GM21447 (cell line): ENCODE measurements around the gene TSKS.

ENCODE experiments used
- ATAC-seq: cut with Tn5 transposase; IDR thresholded peaks from one replicate; pipeline ENCODE4 v1.9.1; 2021; ENCODE audit not compliant: unreplicated experiment

The TSKS gene

DNA sequence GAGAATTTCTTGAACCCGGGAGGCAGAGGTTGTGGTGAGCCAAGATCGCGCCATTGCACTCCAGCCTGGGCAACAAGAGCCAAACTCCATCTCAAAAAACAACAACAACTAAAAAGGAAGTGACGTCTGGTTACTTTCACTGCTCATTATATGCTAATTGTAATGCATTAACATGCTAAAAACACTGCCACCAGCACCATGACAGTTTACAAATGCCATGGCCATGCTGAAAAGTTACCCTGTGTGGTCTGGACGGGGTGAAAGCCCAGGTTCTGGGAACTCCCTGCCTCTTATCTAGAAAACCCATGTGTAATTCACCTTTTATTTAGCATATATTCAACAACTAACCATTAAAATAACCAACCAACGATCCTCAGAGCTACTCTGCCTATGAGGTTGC, 44.1 kb downstream of the TSKS start:
- ATAC-seq = no peak

DNA sequence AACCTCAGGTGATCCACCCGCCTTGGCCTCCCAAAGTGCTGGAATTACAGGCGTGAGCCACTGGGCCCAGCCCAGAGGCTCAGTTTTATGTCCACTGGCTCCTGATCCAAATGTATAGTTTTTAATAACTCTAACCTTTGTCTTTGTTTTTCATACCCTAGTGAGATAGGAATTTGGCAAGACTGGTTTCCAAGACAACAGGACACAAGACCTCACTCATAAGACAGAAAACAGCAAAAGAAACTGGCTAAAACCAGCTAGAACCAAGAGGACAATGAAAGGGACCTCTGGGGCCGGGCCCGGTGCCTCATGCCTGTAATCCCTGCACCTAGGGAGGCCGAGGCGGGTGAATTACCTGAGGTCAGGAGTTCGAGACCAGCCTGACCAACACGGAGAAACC, 44.6 kb downstream of the TSKS start:
- ATAC-seq = no peak

DNA sequence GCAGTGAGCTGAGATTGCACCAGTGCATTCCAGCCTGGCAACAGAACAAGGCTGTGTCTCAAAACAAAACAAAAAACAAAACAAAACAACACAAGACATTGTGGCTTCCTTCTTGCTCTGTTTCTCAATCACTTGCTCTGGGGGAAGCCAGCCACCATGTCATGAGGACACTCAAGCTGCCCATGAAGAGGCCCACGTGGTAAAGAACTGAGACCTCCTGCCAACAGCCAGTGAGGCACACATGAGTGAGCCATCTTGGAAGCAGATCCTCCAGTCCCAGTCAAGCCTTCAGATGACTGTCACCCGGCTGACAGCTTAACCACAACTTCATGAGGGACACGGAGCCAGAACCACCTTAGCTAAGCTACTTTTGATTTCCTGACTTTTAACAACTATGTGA, 47.0 kb downstream of the TSKS start:
- no peak for ATAC-seq

DNA sequence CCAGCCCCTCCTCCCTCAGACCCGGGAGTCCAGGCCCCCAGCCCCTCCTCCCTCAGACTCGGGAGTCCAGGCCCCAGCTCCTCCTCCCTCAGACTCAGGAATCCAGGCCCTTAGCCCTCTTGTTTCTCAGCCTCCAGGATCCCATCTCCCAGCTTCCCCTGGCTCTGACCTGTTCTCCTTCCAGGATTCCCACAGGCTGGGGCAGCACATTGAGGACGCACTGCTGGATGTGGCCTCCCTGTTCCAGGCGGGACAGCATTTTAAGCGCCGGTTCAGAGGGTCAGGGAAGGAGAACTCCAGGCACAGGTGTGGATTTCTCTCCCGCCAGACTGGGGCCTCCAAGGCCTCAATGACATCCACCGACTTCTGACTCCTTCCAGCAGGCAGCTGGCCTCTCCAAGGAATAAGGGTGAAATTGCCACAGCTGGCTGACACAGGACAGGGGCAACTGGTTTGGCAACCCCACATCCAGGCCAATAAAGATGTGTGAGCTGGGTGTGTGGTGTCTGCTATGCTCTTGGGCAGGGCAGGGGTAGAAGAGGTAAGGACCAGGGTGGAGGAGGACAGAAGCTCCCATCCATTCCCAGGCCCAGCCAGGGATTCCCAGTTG, 49.8 kb downstream of the TSKS start:
- ATAC-seq = no peak

DNA sequence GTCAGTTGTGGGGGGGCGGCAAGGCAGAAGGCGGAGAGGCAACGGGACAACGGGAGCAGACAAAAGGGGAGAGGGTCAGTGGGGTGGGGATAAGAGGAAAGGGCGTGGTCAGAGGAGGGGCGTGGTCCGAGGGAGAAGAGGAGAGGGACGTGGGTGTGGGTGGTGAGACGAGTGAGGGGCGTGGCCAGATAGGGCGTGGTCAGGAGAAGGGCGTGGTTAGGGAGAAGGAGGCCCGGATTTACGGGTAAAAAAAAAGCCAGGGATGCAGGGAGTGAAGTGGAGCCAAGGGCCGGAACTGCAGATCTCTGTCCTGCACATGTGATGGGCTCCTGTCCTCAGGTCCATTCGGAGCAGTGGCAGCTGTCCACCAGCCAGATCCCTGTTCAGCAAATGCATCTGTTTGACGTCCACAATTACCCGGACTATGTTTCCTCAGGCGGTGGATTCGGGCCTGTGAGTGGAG, 50.7 kb downstream of the TSKS start:
- no peak for ATAC-seq

DNA sequence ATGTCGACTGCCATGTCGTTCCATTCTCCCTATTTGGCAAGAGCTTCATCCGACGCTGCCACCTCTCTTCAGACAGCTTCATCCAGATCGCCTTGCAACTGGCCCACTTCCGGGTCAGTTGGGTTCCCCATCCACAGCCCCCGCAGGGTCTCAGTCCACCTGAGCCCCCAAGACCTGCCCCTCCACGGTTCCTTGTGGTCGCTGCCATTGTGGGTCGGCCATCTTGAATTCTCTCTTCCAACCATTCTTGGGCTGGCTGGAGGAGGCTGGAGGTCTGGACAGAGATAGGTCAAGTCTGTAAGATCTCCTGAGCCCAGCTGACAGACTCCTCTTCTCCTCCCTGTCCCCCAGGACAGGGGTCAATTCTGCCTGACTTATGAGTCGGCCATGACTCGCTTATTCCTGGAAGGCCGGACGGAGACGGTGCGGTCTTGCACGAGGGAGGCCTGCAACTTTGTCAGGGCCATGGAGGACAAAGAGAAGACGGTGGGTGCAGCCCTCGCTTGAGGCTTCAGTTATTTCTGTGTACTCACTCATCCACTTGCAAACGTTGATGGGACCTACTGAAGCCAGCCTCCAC, 52.6 kb downstream of the TSKS start:
- no peak for ATAC-seq

DNA sequence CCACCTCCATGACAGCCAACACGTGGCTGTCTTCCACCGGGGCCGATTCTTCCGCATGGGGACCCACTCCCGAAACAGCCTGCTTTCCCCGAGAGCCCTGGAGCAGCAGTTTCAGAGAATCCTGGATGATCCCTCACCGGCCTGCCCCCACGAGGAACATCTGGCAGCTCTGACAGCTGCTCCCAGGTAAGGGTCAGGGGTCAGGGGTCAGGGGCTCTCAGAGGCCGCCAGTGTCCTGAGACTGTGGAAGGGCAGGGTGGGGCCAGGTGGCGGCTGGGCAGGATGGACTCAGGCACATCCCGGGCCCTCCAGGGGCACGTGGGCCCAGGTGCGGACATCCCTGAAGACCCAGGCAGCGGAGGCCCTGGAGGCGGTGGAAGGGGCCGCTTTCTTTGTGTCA, 57.2 kb downstream of the TSKS start:
- no peak for ATAC-seq

DNA sequence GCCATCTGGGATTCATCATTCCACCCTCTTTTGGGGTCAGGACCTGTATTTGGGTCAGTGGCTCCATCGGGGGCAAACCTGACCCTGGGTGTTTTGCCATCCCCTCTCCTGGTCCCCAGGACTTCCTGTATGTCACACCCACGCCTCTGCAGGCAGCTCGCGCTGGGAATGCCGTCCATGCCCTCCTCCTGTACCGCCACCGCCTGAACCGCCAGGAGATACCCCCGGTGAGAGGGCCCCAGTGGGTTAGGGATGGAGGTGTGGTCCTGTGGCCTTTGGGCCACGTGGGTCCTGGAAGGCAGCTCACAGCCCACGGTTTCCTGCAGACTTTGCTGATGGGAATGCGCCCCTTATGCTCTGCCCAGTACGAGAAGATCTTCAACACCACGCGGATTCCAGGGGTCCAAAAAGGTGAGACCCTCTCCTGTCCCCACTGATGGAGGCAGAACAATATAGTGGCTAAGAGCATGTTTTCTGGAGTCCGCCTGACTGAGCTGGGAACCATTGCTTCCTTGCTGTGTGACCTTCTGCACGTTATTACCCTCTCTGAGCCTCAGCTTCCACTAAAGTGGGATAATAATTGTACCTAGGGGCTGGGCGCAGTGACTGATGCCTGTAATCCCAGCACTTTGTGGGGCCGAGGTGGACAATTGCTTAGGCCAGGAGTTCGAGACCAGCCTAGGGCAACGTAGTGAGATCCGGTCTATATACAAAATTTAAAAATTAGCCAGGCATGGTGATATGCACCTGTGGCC, 58.0 kb downstream of the TSKS start:
- no peak for ATAC-seq

DNA sequence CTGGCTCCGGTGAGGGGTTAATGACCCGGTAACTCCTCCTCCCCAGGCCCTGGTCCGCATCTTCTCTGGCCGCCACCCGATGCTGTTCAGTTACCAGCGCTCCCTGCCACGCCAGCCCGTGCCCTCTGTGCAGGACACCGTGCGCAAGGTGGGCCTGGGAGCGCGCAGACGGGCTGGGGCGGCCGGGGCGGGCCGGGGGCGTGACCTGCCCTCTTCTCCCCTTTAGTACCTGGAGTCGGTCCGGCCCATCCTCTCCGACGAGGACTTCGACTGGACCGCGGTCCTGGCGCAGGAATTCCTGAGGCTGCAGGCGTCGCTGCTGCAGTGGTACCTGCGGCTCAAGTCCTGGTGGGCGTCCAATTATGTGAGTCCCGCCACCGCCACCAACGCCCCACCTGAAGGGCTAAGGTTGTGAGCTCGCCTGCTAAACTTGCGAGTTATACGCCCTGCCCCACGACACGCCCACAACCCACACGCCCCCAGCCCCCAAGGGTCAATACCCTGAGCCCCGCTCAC, 61.8 kb downstream of the TSKS start:
- no peak for ATAC-seq

DNA sequence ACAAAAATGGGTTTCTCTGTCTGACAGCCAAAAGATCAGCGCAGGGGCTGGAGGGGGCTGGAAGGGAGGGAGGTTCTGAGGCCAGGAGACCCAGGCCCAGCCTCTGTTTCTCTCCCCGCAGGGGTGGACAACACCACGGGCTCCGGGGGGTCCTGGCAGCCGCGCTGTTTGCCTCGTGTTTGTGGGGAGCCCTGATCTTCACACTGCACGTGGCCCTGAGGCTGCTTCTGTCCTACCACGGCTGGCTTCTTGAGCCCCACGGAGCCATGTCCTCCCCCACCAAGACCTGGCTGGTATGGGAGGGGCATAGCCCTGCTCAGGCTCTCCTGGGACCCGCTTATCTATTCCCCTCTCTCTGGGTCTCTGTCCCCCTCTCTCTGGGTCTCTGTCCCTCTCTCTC, 62.5 kb downstream of the TSKS start:
- no peak for ATAC-seq

DNA sequence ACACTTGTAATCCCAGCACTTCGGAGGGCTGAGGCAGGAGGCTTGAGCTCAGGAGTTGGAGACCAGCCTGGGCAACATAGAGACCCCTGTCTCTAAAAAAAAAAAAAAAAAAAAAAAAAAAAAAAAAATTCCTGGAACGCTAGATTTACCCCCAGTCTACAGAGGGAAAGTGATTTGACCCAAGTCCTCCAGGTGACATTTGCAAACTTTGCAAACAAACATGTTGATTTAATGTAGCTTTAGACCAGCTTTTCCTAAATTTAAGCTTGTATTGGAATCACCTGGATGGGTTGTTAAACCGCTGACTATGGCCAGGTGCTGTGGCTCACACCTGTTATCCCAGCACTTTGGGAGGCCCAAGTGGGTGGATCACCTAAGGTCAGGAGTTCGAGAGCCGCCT, 63.7 kb downstream of the TSKS start:
- ATAC-seq = no peak

DNA sequence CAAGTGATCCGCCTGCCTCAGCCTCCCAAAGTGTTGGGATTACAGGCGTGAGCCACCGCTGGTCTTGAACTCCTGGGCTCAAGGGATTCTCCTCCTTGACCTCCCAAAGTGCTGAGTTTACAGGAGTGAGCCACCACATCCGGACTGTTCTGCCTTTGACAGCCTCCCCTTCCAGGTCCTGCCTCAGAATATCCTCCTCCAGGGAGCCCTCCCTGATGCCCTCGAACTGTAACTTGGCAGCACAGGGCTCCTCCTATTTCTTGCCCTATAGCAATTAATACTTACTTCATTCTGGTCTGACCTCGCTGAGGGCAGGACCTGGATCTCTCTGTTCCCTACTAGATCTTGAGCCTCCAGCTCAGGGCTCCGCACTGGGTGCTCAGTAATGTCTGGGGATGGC, 66.2 kb downstream of the TSKS start:
- no peak for ATAC-seq

DNA sequence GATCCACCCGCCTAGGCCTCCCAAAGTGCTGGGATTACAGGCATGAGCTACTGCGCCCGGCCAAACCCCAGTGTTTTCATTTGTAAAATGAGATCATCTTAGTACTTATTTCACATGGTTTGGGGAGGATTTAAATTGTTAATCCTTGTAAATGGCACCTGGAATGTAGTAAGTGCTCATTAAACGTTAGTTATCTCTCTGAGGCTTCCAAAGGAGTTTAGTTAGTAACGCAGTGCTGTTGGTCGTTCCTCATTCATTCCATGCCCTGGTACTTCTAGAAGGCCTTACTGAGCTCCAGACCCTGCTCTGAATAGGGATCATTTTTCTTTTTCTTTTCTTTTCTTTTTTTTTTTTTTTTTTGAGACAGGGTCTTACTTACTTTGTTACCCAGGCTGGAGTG, 67.0 kb downstream of the TSKS start:
- no peak for ATAC-seq

DNA sequence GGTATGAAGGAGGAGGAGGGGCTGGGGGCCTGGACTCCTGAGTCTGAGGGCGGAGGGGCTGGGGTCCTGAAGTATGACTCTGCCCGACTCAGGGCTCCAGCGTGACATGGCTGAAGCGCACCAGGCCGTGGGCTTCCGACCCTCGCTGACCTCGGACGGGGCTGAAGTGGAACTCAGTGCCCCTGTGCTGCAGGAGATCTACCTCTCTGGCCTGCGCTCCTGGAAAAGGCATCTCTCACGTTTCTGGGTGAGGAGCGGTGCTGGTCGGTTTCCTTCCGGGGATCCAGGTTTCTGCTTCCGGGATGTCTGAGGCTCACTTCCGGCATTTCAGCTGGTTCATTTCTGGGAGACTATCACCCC, 71.0 kb downstream of the TSKS start:
- ATAC-seq = no peak

DNA sequence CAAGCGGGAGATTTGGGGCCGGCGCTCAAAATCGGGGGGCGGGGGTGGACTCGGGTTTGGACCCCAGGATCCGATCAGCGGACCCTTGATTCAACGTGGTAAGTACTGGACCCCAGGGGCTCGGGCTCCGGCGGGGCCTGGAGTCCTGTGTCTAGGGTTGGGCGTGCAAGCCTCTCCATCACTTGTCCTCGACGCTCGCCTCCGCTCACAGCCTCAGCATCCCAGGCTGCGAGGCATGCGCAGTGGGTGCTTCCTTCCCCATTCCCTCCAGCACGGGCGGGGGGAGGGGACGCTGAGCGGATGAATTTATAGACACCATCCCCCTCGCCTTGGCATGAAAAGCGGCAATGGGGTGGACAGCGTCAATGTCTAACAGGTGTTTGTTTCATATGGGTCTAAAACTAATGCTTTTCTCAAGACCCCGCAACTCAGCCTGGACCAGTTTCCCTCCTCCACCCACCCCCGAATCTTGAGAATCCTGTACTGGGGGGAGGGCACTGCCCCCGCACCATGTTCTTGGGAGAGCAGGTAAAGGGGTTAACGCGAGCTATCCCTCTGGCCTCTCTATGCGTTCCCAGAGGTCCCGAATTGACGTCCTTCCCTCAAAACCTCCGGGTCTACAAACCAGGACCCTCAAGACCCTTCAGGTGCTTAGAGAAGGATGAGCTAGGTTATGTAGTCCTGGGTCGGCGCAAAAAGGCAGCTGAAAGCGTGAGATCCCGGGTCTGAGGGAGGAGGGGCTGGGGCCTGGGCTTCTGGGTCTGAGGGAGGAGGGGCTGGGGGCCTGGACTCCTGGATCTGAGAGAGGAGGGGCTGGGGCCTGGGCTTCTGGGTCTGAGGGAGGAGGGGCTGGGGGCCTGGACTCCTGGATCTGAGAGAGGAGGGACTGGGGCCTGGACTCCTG, 71.6 kb downstream of the TSKS start:
- ATAC-seq = no peak

DNA sequence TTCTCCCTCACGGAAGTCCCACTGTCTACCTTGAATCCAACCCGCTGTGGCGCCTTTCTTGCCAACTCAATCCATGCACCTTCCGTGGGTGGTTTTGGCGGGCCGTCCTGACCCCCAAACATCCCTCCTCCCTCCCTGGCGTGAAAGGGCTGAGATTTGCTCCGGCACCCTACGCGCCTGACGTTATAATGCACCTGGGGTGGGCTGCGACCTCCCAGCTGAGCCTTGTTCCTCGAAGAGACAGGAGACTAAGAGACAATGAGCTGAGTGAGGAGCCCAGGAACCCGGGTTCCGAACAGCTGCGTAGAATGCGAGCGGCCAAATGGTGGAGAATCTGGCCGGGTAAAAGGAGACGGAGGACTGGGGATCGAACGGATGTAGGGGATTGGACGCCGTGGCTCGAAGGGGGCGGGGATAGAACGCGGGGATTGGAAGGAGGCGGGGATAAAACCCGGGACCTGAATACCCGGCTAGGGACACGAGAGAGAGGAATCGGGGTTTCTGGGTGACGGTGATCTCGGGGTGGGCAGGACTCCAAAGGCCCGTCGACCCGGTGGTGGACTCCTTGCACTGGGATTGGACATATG, 72.4 kb downstream of the TSKS start, which contains the start of gene CPT1C:
Gene CPT1C, plus strand, starts transcription at position 461 of the 587 bp plus-strand sequence. CDS start 1,137 bp downstream, outside the sequence.
- no peak for ATAC-seq

DNA sequence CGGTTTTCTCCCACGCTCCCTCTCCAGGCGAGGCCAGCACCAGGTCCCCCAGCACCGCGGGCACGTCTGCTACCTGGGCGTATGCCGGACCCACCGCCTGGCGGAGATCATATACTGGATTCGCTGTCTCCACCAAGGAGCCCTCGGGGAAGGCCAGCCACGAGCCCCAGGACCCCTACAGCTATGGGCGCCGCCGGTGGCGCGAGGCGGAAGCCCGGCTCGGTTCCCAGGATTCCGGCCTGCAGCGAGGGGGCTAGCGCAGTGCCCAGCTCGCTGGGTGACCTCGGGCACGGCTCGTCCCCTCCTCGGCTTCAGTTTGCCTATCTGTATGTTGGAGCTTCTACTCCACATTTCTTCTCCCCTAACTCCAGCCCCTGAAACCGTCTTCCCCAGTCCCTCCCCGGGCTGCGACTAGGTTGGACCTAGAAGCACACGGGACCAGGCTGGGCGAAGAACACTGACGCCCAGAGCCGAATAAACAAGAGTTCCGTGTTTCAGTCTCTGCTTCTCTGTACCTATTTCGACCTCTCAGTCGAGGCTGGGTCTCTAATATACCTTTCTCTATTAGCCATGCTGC, 72.9 kb downstream of the TSKS start:
- ATAC-seq = no peak
